GM06990 (cell line): ENCODE measurements around the gene WNT9B.

ENCODE experiments used
- DNase-seq: peaks from one replicate; pipeline ENCODE4 v3.0.0-alpha.2; 2011; ENCODE audit not compliant: insufficient read length; ENCODE audit errors: extremely low read depth
- H3K27me3 ChIP-seq: replicated peaks from 2 replicates; pipeline ENCODE4 v1.6.0; 2011; ENCODE audit warnings: low read length; ENCODE audit not compliant: control insufficient read depth, insufficient read depth
- H3K36me3 ChIP-seq: 2 replicates; pipeline ENCODE4 v1.5.1; 2011; ENCODE audit warnings: low read length; ENCODE audit not compliant: control insufficient read depth, insufficient read depth
- H3K4me3 ChIP-seq: replicated peaks from 2 replicates; pipeline ENCODE4 v1.5.1; 2011; ENCODE audit warnings: low read depth, mild to moderate bottlenecking, control low read depth, low read length
- TF ChIP-seq, protein P1 (sequence below): IDR thresholded peaks from 2 replicates; pipeline ENCODE4 v1.5.1; 2011; ENCODE audit warnings: low read length, control low read depth, mild to moderate bottlenecking, inconsistent platforms; ENCODE audit not compliant: insufficient read depth, poor library complexity, severe bottlenecking

WNT9B gene

DNA sequence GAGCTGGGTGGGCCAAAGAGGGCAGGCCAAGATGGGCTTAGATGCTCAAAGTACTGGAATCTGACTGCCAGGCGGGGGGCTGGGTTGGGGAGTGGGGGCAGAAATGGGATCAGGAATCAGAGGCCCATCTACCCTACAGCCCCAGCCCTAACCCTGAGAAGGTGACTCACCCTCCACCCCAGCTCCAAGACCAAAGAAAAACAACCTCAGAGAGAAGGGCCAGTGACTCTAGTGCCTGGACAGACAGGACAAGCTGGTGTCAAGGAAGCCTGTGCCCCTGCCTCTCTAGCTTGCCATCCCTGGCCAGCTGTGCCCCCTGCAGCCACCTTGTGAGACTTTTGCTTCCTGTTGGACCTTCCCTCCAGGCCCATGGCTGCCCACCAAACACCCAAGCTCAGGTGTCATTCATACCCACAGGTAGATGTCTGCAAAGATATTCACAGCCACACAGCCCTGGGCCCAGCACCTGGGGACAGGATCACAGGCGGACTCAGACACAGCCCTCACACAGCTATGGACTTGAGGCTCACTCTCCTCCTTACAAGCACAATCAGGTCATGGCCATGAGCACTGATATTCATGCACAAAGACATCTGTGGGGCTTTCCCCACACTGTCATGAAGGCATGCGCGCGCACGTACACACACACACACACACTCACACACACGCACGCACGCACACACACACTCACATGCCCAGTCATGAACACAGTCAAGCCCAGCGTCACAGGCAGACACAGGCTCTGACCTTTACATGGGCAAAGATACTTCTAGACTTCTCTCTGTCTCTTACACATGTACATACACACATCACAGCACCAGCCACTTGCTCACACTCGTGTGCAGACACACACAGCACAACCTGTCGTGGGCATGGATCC, 35.7 kb upstream of the WNT9B start:
- Histone ChIP-seq H3K27me3 (peaks cover 12% of the 10 kb centered on the region), H3K36me3 (no peaks in the 10 kb centered on the region), H3K4me3 (no peak overlapping the region)
- no peak for DNase-seq
- TF ChIP-seq, protein P1, sequence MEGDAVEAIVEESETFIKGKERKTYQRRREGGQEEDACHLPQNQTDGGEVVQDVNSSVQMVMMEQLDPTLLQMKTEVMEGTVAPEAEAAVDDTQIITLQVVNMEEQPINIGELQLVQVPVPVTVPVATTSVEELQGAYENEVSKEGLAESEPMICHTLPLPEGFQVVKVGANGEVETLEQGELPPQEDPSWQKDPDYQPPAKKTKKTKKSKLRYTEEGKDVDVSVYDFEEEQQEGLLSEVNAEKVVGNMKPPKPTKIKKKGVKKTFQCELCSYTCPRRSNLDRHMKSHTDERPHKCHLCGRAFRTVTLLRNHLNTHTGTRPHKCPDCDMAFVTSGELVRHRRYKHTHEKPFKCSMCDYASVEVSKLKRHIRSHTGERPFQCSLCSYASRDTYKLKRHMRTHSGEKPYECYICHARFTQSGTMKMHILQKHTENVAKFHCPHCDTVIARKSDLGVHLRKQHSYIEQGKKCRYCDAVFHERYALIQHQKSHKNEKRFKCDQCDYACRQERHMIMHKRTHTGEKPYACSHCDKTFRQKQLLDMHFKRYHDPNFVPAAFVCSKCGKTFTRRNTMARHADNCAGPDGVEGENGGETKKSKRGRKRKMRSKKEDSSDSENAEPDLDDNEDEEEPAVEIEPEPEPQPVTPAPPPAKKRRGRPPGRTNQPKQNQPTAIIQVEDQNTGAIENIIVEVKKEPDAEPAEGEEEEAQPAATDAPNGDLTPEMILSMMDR = no peak

DNA sequence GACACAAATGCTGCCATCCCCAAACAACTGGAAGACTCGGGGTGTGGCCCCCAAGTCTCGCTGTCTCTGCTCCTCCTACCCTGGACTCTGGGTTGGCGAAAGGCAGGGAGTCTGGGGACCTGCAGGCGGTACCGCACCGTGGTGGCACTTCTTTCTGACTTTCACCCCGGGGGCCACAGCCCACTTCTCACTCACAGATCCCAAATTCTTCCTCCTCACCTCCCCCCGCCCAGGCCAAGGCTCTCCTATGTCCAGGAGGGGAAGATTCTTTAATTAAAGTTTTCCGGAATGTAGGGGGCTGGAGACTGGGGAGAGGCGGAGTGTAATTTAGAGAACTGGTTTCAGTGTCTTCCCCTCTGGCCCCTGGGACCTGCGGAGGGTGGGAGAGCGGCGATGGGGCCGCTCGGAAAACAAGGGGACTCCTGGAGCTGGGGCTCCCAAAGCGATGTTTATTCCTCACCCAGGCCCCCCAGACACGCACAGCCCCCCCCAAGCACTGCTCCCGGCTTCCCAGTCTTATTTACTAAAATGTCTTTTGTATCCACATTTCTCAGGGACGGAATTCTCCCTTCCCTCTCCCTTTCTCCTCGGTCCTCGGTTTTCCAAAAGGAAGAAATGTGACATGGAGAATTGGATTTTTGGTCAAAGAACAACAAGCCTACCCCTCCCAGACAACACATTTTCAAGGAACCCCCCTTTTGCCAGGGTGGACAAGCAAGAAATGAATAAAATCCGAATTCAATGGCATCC, 34.1 kb upstream of the WNT9B start:
- TF ChIP-seq, protein P1 = no peak
- Histone ChIP-seq H3K36me3 (no peaks in the 10 kb centered on the region), H3K27me3 (peaks cover 19% of the 10 kb centered on the region), H3K4me3 (no peak overlapping the region)
- DNase-seq = no peak

DNA sequence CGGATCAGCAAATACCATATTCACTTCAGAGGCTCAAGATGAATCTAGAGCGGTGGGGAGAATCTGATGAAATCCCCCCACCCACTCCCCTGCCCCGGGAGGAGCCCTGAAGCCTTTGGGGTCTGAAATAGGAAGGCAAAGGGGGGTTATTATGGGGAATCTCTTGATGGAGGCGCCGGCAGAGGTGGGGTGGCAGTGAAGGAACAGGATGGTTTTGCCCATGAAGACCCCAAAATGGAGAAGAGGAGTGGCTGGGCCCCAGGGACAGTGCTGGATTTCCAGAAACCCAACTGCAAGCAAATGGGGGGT, 33.5 kb upstream of the WNT9B start:
- TF ChIP-seq, protein P1 = no peak

DNA sequence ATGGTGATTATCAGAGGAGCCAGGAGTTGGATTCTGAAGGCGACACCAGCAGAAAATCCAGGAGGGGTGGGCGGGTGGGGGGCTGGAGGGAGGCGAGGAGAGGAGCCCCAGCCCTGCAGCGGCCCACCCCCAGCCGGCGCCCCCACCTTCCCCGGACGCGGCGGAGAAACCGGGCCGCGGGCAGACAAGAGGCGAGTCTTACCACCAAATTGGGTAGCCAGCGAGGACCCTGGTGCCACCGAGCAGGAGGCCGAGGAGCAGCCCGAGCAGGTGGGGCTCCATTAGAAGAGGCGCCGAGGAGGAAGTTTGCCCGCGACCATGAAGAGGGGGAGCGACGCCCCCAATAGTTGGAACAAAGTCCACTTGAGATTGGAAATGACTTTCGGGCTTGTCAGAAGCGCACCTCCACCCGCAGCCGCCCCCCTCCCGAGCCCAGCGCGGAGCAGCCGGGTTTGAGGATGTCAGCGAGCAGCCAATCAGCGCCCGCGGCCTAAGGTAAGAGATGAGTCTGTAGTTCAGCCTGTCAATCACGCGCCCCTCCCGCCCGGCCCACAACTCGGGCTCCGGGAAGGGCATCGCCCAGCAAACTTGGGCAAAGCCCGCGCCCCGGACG, 33.0 kb upstream of the WNT9B start, which contains the start of gene WNT3:
Gene WNT3, minus strand, starts transcription at position 377 of the 613 bp plus-strand sequence. Its CDS starts 95 bp downstream, at position 282.
- DNase-seq = no peak
- H3K36me3 ChIP-seq = no peaks in the 10 kb centered on the region
- H3K4me3 ChIP-seq = peak within 1 kb of the TSS; percentile 37
- TF ChIP-seq, protein P1 = no peak
- H3K27me3 ChIP-seq = peaks cover 19% of the 10 kb centered on the region

More for the DNA sequence above, 33.5 kb upstream of the WNT9B start:
- Histone ChIP-seq H3K27me3 (peaks cover 19% of the 10 kb centered on the region), H3K4me3 (no peak overlapping the region), H3K36me3 (no peaks in the 10 kb centered on the region)
- DNase-seq = no peak

DNA sequence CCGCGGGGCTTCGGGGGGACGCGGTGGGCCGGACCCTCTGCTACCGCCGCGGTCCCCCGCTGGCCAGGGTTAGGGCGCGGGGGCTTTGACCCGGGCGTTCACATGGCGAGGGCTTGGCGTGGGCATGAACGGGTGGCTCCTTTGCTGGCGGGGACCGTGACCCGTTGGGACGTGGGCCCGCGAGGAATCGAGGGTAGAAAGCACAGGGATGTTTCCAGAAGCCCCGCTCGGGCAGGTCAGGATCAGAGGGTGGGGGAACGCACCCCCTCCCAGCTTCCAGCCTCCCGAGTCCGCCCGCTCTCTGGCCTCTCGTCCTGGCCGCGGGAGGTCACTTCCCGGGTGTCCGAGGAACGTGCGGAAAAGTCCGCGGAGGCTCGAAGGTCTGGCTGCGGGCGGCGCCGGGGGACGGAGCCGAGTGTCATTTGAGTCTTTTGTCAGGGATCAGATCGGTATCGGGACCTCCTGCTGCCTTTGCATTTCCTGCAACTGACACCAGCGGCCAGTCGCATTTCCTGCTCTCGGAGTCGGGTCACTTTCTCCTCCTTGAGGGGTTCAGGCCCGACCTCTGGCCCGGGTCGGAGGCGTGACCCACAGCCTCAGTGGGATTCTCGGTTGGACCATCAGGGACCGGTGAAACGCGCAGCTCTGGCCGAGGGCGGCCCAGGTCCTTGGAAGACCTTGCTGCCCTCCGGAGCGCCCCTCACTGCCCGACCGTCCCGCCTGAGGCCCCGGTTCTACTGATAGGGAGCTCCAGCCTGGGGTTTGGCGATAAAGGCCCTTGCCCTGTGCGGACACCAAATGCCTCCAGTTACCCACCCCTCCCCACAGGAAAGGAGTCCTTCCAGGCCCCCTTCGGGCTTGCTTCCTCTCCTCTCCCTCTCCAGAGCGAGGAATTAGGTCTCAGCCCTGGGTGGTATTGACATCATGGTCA, 32.2 kb upstream of the WNT9B start:
- no peak for DNase-seq
- Histone ChIP-seq H3K36me3 (no peaks in the 10 kb centered on the region), H3K27me3 (peaks cover 17% of the 10 kb centered on the region), H3K4me3 (peak overlapping the region; percentile 37)
- TF ChIP-seq, protein P1 = no peak
